Ishikawa (cell line): Measurements from ENCODE around the gene TMEM43.

ENCODE experiments used
- CREB1 ChIP-seq: IDR thresholded peaks from 2 replicates; pipeline ENCODE4 v1.6.1; 2012; ENCODE audit warnings: low read depth
- TAF1 ChIP-seq: IDR thresholded peaks from 2 replicates; pipeline ENCODE4 v1.6.1; 2012; ENCODE audit warnings: low read depth, mild to moderate bottlenecking
- TEAD4 ChIP-seq: IDR thresholded peaks from 2 replicates; pipeline ENCODE4 v1.6.1; 2012
- TF ChIP-seq, protein P1 (sequence below): IDR thresholded peaks from 2 replicates; pipeline ENCODE4 v1.6.1; 2012
- TF ChIP-seq, protein P2 (sequence below): IDR thresholded peaks from 2 replicates; pipeline ENCODE4 v1.6.1; 2012; ENCODE audit warnings: low read depth, mild to moderate bottlenecking

DNA sequence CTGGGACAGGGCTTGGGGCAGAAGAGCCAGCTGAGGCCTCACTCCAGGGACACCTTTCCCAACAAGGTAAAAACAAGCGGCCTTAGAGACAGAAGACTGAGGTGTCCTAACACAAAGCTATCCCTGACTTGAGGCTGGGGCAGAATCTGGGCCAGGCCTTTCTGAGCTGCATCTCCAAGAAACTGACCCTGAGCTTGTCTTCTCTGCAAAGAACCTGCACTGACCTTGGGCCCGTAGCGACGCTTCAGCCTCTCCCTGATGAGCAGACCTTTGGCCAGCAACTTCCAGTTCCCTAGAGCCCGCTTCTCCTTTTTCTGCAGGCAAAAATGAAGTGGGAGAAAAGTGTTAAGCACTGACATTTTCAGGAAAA lies 22.2 kb downstream of the TMEM43 start:
- no peak for TF ChIP-seq TAF1
- TF ChIP-seq, protein P1, sequence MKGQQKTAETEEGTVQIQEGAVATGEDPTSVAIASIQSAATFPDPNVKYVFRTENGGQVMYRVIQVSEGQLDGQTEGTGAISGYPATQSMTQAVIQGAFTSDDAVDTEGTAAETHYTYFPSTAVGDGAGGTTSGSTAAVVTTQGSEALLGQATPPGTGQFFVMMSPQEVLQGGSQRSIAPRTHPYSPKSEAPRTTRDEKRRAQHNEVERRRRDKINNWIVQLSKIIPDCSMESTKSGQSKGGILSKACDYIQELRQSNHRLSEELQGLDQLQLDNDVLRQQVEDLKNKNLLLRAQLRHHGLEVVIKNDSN, result no peak
- TF ChIP-seq, protein P2, sequence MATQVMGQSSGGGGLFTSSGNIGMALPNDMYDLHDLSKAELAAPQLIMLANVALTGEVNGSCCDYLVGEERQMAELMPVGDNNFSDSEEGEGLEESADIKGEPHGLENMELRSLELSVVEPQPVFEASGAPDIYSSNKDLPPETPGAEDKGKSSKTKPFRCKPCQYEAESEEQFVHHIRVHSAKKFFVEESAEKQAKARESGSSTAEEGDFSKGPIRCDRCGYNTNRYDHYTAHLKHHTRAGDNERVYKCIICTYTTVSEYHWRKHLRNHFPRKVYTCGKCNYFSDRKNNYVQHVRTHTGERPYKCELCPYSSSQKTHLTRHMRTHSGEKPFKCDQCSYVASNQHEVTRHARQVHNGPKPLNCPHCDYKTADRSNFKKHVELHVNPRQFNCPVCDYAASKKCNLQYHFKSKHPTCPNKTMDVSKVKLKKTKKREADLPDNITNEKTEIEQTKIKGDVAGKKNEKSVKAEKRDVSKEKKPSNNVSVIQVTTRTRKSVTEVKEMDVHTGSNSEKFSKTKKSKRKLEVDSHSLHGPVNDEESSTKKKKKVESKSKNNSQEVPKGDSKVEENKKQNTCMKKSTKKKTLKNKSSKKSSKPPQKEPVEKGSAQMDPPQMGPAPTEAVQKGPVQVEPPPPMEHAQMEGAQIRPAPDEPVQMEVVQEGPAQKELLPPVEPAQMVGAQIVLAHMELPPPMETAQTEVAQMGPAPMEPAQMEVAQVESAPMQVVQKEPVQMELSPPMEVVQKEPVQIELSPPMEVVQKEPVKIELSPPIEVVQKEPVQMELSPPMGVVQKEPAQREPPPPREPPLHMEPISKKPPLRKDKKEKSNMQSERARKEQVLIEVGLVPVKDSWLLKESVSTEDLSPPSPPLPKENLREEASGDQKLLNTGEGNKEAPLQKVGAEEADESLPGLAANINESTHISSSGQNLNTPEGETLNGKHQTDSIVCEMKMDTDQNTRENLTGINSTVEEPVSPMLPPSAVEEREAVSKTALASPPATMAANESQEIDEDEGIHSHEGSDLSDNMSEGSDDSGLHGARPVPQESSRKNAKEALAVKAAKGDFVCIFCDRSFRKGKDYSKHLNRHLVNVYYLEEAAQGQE, result no peak
- no peak for TF ChIP-seq CREB1
- TF ChIP-seq TEAD4, result no peak
